SK-N-SH (cell line): ENCODE data around the gene MIGA2. TPM values are rescaled to one million over a fixed set of nuclear protein-coding genes. Genes with fewer than 3 reads are reported as not detected.

Experiments used
- CTCF ChIA-PET: fragments of 300-600, 350-600 bp; formaldehyde crosslinking; extraction: SDS; loops from one replicate; lab custom pipeline; 2021; lab: Yijun Ruan, JAX
- POLR2A ChIA-PET: fragments of 350-600 bp; sonication (Branson Sonifier 250); formaldehyde crosslinking; extraction: SDS; loops from one replicate; lab custom pipeline; 2020; ENCODE audit warnings: antibody characterized with exemption, inconsistent platforms; lab: Yijun Ruan, JAX
- DNase-seq: peaks from one replicate; pipeline ENCODE4 v3.0.0; 2012
- H2AFZ ChIP-seq: fragments of 200-600 bp; sonication (generic); 2 replicates; pipeline ENCODE4 v1.8.1; 2016; ENCODE audit warnings: antibody characterized with exemption, mild to moderate bottlenecking, low read depth
- H3F3A ChIP-seq: fragments of 200-600 bp; sonication (generic); replicated peaks from 2 replicates; pipeline ENCODE3; 2016; ENCODE audit warnings: antibody characterized with exemption, mild to moderate bottlenecking; ENCODE audit not compliant: insufficient read depth
- H3K27ac ChIP-seq, 2 experiments: fragments of 200-500 bp in 1 of 2; fragments of 200-600 bp in 1 of 2; sonication (Bioruptor generic) in 1 of 2; sonication (generic), shearing (Covaris generic) in 1 of 2; 2 replicates each; pipeline versions ENCODE4 v1.5.1 to v1.6.1; 2014 to 2016; ENCODE audit warnings: low read depth in 2 of 2, inconsistent platforms in 1 of 2, low read length in 1 of 2, mild to moderate bottlenecking in 1 of 2, mixed read lengths in 1 of 2
- H3K27me3 ChIP-seq: fragments of 200-600 bp; sonication (generic), shearing (Covaris generic); 2 replicates; pipeline ENCODE4 v1.6.1; 2016; ENCODE audit warnings: mixed run types; ENCODE audit not compliant: insufficient read depth
- H3K36me3 ChIP-seq, 2 experiments: fragments of 200-500 bp in 1 of 2; fragments of 200-600 bp in 1 of 2; sonication (Bioruptor generic) in 1 of 2; sonication (generic) in 1 of 2; replicated peaks in 1 of 2; 2 replicates each; pipeline versions ENCODE3 to v1.5.1; 2014 to 2016; ENCODE audit warnings: low read length in 1 of 2, mild to moderate bottlenecking in 1 of 2; ENCODE audit not compliant: insufficient read depth in 2 of 2, control insufficient read depth in 1 of 2
- H3K4me1 ChIP-seq, 2 experiments: fragments of 200-500 bp in 1 of 2; fragments of 200-600 bp in 1 of 2; sonication (Bioruptor generic) in 1 of 2; sonication (generic), shearing (Covaris generic) in 1 of 2; 2 replicates each; pipeline versions ENCODE4 v1.5.1 to v1.6.1; 2014 to 2016; ENCODE audit warnings: low read depth in 1 of 2, low read length in 1 of 2, mixed run types in 1 of 2; ENCODE audit not compliant: insufficient read depth in 2 of 2, control insufficient read depth in 1 of 2
- H3K4me2 ChIP-seq: fragments of 200-600 bp; sonication (generic), shearing (Covaris generic); 2 replicates; pipeline ENCODE4 v1.6.1; 2017; ENCODE audit warnings: mixed run types
- H3K4me3 ChIP-seq, 2 experiments: fragments of 200-500 bp in 1 of 2; fragments of 200-600 bp in 1 of 2; sonication (Bioruptor generic) in 1 of 2; sonication (generic), shearing (Covaris generic) in 1 of 2; 2 replicates each; pipeline versions ENCODE4 v1.5.1 to v1.8.1; 2014 to 2016; ENCODE audit warnings: low read depth in 2 of 2, inconsistent platforms in 1 of 2, low read length in 1 of 2, mild to moderate bottlenecking in 1 of 2, mixed read lengths in 1 of 2, moderate library complexity in 1 of 2
- H3K79me2 ChIP-seq: fragments of 200-600 bp; sonication (generic); 2 replicates; pipeline ENCODE4 v1.8.1; 2017; ENCODE audit warnings: mild to moderate bottlenecking; ENCODE audit not compliant: insufficient read depth
- H3K9ac ChIP-seq: fragments of 200-600 bp; sonication (generic); 2 replicates; pipeline ENCODE4 v1.6.1; 2017; ENCODE audit warnings: mixed run types
- H3K9me2 ChIP-seq: fragments of 200-600 bp; sonication (generic); 2 replicates; pipeline ENCODE4 v1.6.1; 2017; ENCODE audit warnings: mixed run types
- H3K9me3 ChIP-seq: fragments of 200-600 bp; sonication (generic); 2 replicates; pipeline ENCODE4 v1.6.1; 2017; ENCODE audit warnings: mixed run types, mild to moderate bottlenecking, moderate library complexity
- H4K20me1 ChIP-seq: fragments of 200-600 bp; sonication (generic); 2 replicates; pipeline ENCODE4 v1.6.1; 2017; ENCODE audit warnings: mild to moderate bottlenecking, mixed run types; ENCODE audit not compliant: insufficient read depth
- CHD2 ChIP-seq: fragments of 150-350 bp; IDR thresholded peaks from 2 replicates; pipeline ENCODE4 v1.6.1; 2018; ENCODE audit warnings: low read length; ENCODE audit not compliant: partially characterized antibody
- FOXM1 ChIP-seq: IDR thresholded peaks from 2 replicates; pipeline ENCODE4 v1.4.0; 2012; ENCODE audit warnings: low read depth, mild to moderate bottlenecking
- JUND ChIP-seq: IDR thresholded peaks from 2 replicates; pipeline ENCODE4 v1.4.0; 2012
- MXI1 ChIP-seq: IDR thresholded peaks from 2 replicates; pipeline ENCODE4 v1.6.1; 2012; ENCODE audit warnings: mild to moderate bottlenecking, low read depth, low read length, improper control_type of control experiment
- NFIC ChIP-seq: IDR thresholded peaks from 2 replicates; pipeline ENCODE4 v1.4.0; 2012; ENCODE audit warnings: borderline replicate concordance
- NRF1 ChIP-seq: IDR thresholded peaks from 2 replicates; pipeline ENCODE4 v1.6.1; 2012; ENCODE audit warnings: low read depth, mild to moderate bottlenecking, low read length
- RXRA ChIP-seq: IDR thresholded peaks from 2 replicates; pipeline ENCODE4 v1.4.0; 2012; ENCODE audit warnings: low read depth, mild to moderate bottlenecking, borderline replicate concordance
- SIN3A ChIP-seq: IDR thresholded peaks from 2 replicates; pipeline ENCODE4 v1.6.1; 2012; ENCODE audit warnings: low read depth, mild to moderate bottlenecking, low read length, moderate library complexity, borderline replicate concordance
- SMC3 ChIP-seq: IDR thresholded peaks from 2 replicates; pipeline ENCODE4 v1.6.1; 2012; ENCODE audit warnings: low read depth, low read length, improper control_type of control experiment
- TCF12 ChIP-seq: IDR thresholded peaks from 2 replicates; pipeline ENCODE4 v1.4.0; 2012
- WGBS: methylation state at CpG from one replicate; pipeline ENCODE4 v1.1.6; 2017; ENCODE audit warnings: low lambda C conversion rate; 5-methylcytosine and 5-hydroxymethylcytosine counted together
- polyA plus RNA-seq, 3 experiments: library from polyadenylated mRNA; depleted of rRNA; stranded (reverse); fragments of >200 nt; gene quantifications; 2 replicates each; pipeline ENCODE4 v1.2.3, GENCODE V29; 2012
- TF ChIP-seq, protein P1 (sequence below): fragments of 150-350 bp; IDR thresholded peaks from 2 replicates; pipeline ENCODE4 v1.6.1; 2016; ENCODE audit warnings: mild to moderate bottlenecking, low read depth, low read length
- TF ChIP-seq, protein P2 (sequence below): IDR thresholded peaks from 2 replicates; pipeline ENCODE4 v1.6.1; 2012; ENCODE audit warnings: mild to moderate bottlenecking, low read depth, low read length, moderate library complexity

MIGA2 gene
- polyA plus RNA-seq, 1 of the 3 experiments (the other 2 are of a cell fraction), result 21.2 TPM

DNA sequence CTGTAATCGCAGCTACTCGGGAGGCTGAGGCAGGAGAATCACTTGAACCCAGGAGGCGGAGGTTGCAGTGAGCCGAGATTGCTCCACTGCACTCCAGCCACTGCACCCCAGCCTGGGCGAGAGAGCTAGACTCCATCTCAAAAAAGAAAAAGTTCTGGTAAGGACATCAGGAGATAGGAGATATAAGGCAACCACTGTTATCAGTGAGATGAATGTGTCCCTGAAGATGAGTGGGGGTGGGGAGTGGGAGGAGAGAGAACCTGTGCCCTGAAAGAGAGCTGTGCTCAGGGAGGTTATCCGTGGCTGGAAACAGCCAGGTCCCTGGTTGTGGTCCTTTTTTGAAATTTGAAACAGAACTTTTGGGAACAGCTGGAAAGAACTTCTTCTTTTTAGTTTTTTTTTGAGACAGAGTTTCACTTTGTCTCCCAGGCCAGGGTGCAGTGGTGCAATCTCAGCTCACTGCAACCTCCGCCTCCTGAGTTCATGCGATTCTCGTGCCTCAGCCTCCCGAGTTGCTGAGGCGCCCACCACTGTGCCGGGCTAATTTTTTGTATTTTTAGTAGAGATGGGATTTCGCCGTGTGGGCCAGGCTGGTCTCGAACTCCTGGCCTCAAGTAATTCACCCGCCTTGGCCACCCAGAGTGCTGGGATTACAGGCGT is 77.3 kb downstream of the MIGA2 start (continued):
- TF ChIP-seq, protein P1, sequence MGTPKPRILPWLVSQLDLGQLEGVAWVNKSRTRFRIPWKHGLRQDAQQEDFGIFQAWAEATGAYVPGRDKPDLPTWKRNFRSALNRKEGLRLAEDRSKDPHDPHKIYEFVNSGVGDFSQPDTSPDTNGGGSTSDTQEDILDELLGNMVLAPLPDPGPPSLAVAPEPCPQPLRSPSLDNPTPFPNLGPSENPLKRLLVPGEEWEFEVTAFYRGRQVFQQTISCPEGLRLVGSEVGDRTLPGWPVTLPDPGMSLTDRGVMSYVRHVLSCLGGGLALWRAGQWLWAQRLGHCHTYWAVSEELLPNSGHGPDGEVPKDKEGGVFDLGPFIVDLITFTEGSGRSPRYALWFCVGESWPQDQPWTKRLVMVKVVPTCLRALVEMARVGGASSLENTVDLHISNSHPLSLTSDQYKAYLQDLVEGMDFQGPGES, result no peak
- no peak for TF ChIP-seq RXRA
- no peak for TF ChIP-seq NRF1
- TF ChIP-seq, protein P2, sequence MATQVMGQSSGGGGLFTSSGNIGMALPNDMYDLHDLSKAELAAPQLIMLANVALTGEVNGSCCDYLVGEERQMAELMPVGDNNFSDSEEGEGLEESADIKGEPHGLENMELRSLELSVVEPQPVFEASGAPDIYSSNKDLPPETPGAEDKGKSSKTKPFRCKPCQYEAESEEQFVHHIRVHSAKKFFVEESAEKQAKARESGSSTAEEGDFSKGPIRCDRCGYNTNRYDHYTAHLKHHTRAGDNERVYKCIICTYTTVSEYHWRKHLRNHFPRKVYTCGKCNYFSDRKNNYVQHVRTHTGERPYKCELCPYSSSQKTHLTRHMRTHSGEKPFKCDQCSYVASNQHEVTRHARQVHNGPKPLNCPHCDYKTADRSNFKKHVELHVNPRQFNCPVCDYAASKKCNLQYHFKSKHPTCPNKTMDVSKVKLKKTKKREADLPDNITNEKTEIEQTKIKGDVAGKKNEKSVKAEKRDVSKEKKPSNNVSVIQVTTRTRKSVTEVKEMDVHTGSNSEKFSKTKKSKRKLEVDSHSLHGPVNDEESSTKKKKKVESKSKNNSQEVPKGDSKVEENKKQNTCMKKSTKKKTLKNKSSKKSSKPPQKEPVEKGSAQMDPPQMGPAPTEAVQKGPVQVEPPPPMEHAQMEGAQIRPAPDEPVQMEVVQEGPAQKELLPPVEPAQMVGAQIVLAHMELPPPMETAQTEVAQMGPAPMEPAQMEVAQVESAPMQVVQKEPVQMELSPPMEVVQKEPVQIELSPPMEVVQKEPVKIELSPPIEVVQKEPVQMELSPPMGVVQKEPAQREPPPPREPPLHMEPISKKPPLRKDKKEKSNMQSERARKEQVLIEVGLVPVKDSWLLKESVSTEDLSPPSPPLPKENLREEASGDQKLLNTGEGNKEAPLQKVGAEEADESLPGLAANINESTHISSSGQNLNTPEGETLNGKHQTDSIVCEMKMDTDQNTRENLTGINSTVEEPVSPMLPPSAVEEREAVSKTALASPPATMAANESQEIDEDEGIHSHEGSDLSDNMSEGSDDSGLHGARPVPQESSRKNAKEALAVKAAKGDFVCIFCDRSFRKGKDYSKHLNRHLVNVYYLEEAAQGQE, result no peak
- TF ChIP-seq FOXM1, result no peak

DNA sequence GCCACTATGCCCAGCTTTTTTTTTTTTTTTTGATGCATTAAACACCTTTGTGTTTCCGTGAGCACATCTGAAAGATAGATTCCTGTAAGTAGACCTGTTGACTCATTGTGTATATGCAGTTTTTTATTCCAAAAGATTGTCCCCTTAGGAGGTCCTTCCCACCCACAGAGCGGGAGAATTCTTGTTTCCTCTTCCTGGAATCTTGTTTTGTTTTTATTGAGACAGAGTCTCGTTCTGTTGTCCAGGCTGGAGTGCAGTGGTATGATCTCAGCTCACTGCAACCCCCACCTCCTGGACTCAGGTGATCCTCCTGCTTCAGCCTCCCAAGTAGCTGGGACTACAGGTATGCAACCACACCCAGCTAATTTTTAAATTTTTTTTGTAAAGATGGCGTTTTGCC is 82.4 kb downstream of the MIGA2 start:
- TF ChIP-seq JUND, result no peak
- TF ChIP-seq MXI1, result no peak
- no peak for TF ChIP-seq FOXM1
- 0 out of 2 replicates have a peak, but pooled peaks have one; percentile 6 for TF ChIP-seq NFIC
- POLR2A ChIA-PET, result interaction anchor here (0.6 kb wide), 1 partner anchor 8 kb away, joined by 3 read pairs; no protein-coding TSS in a partner anchor
- H3K9me2 ChIP-seq, result no peaks in the 10 kb centered on the region

DNA sequence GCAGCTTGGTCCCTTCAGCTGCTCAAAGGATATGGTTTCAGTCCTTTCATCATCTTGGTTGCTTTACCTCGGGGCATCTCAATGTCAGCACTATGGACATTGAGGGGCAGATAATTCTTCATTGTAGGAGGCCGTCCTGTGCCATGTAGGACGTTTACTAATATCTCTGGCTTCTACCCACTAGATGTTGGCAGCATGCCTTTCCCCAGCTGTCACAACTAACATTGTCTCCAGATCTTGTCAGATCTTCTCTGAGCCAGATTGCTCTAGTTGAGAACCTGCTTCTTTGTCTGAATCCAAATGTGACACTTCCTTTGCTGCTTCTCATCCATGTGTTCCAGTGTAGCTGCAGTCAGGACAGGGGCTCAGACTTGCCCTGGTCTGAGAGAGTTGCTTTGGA is 85.1 kb downstream of the MIGA2 start:
- peak overlapping the region; percentile 1 to 59; a peak in 3 of 4 replicates for H3K27ac ChIP-seq
- ChIA-PET CTCF (interaction anchor here (0.5 to 16.0 kb wide), 6 partner anchors 9 to 520 kb away, joined by 3 to 211 read pairs (median 6); partner anchors contain the start of gene C9orf50), POLR2A (interaction anchor here (0.6 kb wide), 1 partner anchor 205 kb away, joined by 3 read pairs; no protein-coding TSS in a partner anchor)
- H3F3A ChIP-seq, result peaks cover 4% of the 10 kb centered on the region
- no peak overlapping the region for H2AFZ ChIP-seq
- no peak overlapping the region for H3K4me3 ChIP-seq
- peaks cover 50% of the 10 kb centered on the region for H3K79me2 ChIP-seq
- H3K9me2 ChIP-seq, result no peaks in the 10 kb centered on the region
- peak overlapping the region; percentile 39; the same call in 1 of the 2 replicates for H3K9ac ChIP-seq
- 56% methylated on average over 3 of the region's 3 CpGs for WGBS
- H3K4me1 ChIP-seq, result peaks cover 2 to 15% of the 10 kb centered on the region in 2 experiments; a peak in 3 of 4 replicates
- no peaks in the 10 kb centered on the region for H3K27me3 ChIP-seq
- no peak for DNase-seq
- no peaks in the 10 kb centered on the region for H3K9me3 ChIP-seq
- H4K20me1 ChIP-seq, result no peaks in the 10 kb centered on the region
- H3K4me2 ChIP-seq, result peak overlapping the region; percentile 25; the same call in 1 of the 2 replicates
- H3K36me3 ChIP-seq, result peaks cover 7 to 9% of the 10 kb centered on the region in 2 experiments
- TF ChIP-seq, protein P2, result no peak
- TF ChIP-seq MXI1 (no peak), SIN3A (0 out of 2 replicates have a peak, but pooled peaks have one; percentile 16), JUND (no peak), TCF12 (peak; percentile 43; the same call in 1 of the 2 replicates), CHD2 (no peak), SMC3 (no peak)
- TF ChIP-seq, protein P1, result no peak

More for the DNA sequence above, 82.4 kb downstream of the MIGA2 start:
- H3K4me3 ChIP-seq, result no peak overlapping the region
- H3K36me3 ChIP-seq, result peaks cover 0 to 7% of the 10 kb centered on the region in 2 experiments
- no peak overlapping the region for H3K9ac ChIP-seq
- peaks cover 72% of the 10 kb centered on the region for H3K79me2 ChIP-seq
- no peak overlapping the region for H3K27ac ChIP-seq
- H4K20me1 ChIP-seq, result no peaks in the 10 kb centered on the region
- H3K9me3 ChIP-seq, result no peaks in the 10 kb centered on the region
- 86% methylated on average over 4 of the region's 4 CpGs for WGBS
- peaks cover 2 to 12% of the 10 kb centered on the region in 2 experiments; a peak in 3 of 4 replicates for H3K4me1 ChIP-seq
- no peaks in the 10 kb centered on the region for H3K27me3 ChIP-seq
- H3K4me2 ChIP-seq, result no peak overlapping the region
- CTCF ChIA-PET, result interaction anchor here (1.4 to 3.0 kb wide), 2 partner anchors 12 to 13 kb away, joined by 3 to 16 read pairs; no protein-coding TSS in a partner anchor
- peaks cover 7% of the 10 kb centered on the region for H3F3A ChIP-seq
- H2AFZ ChIP-seq, result no peak overlapping the region
- DNase-seq, result no peak
